ACC112 (cell line): ENCODE results near the gene DHX32.
A peak's percentile ranks its signal among the peaks of the same experiment; 100 is the strongest.
"Not testable (repeated sequence)": the region's sequence is repeated elsewhere in the genome, so short reads cannot be mapped to it uniquely, and the experiment has no call there.

ENCODE experiments used
- H2AFZ ChIP-seq: fragments of 200-600 bp; sonication (generic); one replicate; pipeline ENCODE4 v1.6.0; 2017; ENCODE audit warnings: antibody characterized with exemption, low read length; ENCODE audit not compliant: unreplicated experiment
- H3K27ac ChIP-seq: fragments of 200-600 bp; sonication (generic); 2 replicates; pipeline ENCODE4 v1.5.1; 2014; ENCODE audit warnings: low read depth, mild to moderate bottlenecking, antibody characterized with exemption, low read length, moderate library complexity
- H3K27me3 ChIP-seq: fragments of 200-600 bp; sonication (generic); 2 replicates; pipeline ENCODE4 v1.6.1; 2014; ENCODE audit warnings: mild to moderate bottlenecking, antibody characterized with exemption, low read length, moderate library complexity, mixed read lengths; ENCODE audit not compliant: insufficient read depth
- H3K36me3 ChIP-seq: fragments of 200-600 bp; sonication (generic); 2 replicates; pipeline ENCODE4 v1.6.1; 2016; ENCODE audit warnings: mild to moderate bottlenecking, antibody characterized with exemption, low read length, moderate library complexity, mixed read lengths; ENCODE audit not compliant: insufficient read depth
- H3K4me1 ChIP-seq: fragments of 200-600 bp; sonication (generic); one replicate; pipeline ENCODE4 v1.6.1; 2016; ENCODE audit warnings: low read length, mixed read lengths; ENCODE audit not compliant: insufficient read depth, unreplicated experiment, control insufficient read depth
- H3K4me3 ChIP-seq: fragments of 200-600 bp; sonication (generic); 2 replicates; pipeline ENCODE4 v1.5.1; 2014; ENCODE audit warnings: mild to moderate bottlenecking, low read depth, low read length
- H3K79me2 ChIP-seq: fragments of 200-600 bp; sonication (generic); one replicate; pipeline ENCODE4 v1.6.0; 2016; ENCODE audit warnings: low read length; ENCODE audit not compliant: control insufficient read depth, unreplicated experiment, insufficient read depth

Gene DHX32

DNA sequence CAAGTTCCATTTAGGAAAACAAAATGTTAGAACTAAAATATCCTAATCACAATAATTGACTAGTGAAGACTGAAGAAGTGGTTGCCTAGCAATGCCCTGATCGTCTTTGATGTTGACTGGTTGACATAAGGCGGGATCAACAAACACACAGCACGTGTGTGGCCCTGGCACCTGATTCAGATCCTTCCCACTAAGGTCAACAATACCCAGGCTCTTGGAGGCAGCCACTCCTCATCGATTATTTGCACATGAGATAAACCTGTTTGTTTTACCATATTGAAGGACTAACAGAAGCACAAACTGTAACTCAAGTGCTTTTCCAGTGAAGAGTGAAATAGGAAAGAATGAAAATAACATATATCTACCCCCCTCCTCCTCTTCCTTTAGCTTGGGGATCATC is 30.9 kb upstream of the DHX32 start:
- Histone ChIP-seq H3K79me2 (no peaks in the 10 kb centered on the region), H3K4me3 (no peak overlapping the region), H3K36me3 (no peaks in the 10 kb centered on the region), H2AFZ (no peak overlapping the region), H3K4me1 (no peaks in the 10 kb centered on the region), H3K27me3 (no peaks in the 10 kb centered on the region), H3K27ac (no peak overlapping the region)

DNA sequence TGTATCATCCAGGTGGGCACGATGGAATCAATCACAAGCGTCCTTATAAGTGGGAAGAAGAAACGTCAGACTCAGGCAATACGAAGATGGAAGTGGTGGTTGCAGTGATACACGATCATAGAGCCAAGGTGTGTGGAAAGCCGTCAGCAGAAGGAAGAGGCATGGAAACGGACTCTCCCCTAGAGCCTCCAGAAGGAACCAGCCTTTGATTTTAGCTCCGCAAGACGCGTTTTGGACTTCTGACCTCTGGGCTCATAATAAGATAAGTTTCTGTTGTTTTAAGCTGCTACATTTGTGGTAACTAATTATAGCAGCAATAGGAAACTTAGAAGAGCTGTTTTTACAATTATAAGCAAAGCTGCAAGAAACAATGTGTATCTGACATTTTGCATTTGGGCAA is 30.1 kb upstream of the DHX32 start:
- H3K4me3 ChIP-seq, result no peak overlapping the region
- H3K79me2 ChIP-seq, result no peaks in the 10 kb centered on the region
- no peak overlapping the region for H3K27ac ChIP-seq
- H2AFZ ChIP-seq, result no peak overlapping the region
- H3K27me3 ChIP-seq, result no peaks in the 10 kb centered on the region
- H3K36me3 ChIP-seq, result no peaks in the 10 kb centered on the region
- H3K4me1 ChIP-seq, result no peaks in the 10 kb centered on the region

DNA sequence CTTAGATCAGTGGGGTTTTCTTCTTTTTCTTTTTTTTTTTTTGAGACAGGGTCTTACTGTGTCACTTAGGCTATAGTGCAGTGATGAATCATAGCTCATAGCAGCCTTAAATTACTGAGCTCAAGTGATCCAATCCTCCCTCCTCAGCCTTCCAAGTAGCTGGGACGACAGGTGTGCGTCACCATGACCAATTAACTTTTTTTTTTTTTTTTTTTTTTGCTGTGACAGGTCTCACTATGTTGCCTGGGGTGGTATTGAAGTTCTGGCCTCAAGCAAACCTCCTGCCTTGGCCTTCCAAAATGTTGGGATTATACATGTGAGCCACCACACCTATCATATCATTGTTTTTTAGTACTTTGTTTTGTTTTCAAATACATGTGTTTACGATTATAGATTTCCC is 28.4 kb upstream of the DHX32 start:
- not testable (repeated sequence) for H3K27ac ChIP-seq, H3K27me3 ChIP-seq, H3K36me3 ChIP-seq, H3K79me2 ChIP-seq, H2AFZ ChIP-seq, H3K4me1 ChIP-seq, H3K4me3 ChIP-seq

DNA sequence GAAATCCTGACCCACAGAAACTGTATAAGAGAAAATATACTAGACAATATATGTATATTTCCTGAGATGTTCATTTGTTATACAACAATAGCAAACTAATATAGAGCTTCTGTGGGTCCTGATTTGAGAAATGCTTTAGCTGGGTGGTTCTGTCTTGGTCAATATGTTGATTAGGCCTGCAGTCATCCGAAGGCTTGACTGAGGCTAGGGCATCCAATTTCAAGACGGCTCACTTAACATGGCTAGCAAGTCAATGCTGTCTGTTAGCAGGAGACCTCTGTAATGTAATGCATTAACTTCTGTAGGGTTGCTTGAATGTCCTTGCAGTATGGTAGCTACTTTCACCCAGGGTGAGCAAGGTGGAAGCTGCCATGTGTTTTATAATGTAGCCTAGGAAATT is 27.7 kb upstream of the DHX32 start:
- not testable (repeated sequence) for H3K4me1 ChIP-seq, H2AFZ ChIP-seq, H3K36me3 ChIP-seq, H3K27ac ChIP-seq, H3K4me3 ChIP-seq, H3K79me2 ChIP-seq, H3K27me3 ChIP-seq

DNA sequence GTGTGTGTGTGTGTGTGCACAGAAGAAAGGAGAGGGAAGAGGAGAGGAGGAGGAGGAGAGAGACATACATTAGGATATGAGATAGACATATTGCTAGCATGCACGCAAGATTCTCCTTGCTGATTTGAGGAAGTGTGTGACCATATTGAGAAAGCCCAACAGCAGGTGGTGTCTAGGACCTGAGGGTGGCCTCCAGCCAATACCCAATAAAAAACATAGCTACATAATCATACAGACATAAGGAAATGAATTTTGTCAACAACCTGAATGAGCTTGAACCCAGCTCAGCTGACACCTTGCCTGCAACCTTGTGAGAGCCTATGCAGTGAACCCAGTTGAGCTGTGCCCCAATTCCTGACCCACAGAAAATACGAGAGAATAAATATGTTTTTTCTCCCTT is 26.5 kb upstream of the DHX32 start:
- not testable (repeated sequence) for H3K79me2 ChIP-seq, H3K27ac ChIP-seq, H3K4me1 ChIP-seq, H3K36me3 ChIP-seq, H3K4me3 ChIP-seq, H3K27me3 ChIP-seq, H2AFZ ChIP-seq

DNA sequence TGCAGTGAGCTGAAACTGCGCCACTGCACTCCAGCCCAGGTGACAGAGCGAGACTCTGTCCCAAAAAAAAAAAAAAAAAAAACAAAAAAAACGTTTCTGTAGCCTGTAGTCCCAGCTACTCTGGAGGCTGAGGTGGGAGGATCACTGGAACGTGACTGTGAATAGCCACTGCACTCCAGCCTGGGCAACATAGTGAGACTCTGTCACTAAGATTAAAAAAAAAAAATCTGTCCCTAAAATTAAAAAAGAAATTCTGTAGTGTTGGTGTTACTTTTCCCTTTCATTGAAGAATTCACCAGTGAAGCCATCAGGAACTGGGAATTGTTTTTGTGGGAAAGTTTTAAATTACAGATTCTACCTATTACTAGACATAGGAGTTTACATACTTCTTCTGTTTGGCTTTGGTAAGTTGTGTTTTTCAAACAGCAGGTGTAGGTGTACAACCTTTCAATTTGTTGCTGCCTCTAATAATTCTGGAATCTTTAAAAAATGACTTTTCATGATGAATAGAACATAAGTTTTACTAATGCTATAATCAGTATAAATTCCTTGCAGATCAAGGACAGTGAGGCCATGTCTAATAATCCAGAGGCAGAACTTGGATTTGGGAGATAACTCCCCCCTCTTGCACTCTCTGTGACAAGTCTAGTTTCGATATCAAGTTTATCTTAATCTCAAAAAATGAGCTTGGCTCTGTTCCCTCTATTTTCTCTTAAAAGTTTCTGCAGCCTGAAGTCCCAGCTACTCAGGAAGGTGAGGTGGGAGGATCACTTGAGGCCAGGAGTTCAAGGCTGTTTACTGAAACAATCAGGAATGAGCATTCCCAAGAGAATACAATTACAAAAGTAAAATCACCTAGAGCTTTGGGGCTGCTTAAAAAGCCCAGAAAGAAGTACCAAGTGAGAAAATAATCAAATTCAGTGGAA is 24.2 kb upstream of the DHX32 start:
- not testable (repeated sequence) for H2AFZ ChIP-seq, H3K27me3 ChIP-seq, H3K36me3 ChIP-seq, H3K79me2 ChIP-seq, H3K4me1 ChIP-seq, H3K27ac ChIP-seq, H3K4me3 ChIP-seq

DNA sequence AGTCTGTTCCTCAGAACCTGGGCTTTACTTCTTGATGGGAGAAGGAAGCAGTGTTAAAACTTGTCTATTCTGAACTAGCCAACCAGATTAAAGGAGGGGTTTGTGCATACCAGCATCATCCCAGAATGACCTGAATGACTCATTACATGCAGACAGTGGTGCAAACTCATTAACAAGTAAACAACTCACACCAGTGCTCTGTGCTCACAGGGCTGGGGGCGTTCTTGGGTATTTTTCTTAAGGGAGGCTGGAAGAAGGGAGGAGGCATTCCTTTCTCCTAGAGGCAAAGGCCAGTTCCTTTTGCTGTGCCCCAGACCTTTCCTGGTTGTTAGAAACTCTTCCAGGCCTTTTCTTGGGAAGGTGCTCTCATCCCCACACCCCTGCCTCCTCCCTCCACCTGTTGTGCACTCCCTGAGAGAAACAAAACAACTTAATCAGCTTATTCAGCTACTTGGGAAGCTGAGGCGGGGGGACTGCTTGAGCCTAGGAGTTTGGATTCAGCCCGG is 22.1 kb upstream of the DHX32 start:
- H3K27me3 ChIP-seq, H3K79me2 ChIP-seq, H3K27ac ChIP-seq, H3K4me3 ChIP-seq, H3K4me1 ChIP-seq, H2AFZ ChIP-seq, H3K36me3 ChIP-seq: not testable (repeated sequence)

DNA sequence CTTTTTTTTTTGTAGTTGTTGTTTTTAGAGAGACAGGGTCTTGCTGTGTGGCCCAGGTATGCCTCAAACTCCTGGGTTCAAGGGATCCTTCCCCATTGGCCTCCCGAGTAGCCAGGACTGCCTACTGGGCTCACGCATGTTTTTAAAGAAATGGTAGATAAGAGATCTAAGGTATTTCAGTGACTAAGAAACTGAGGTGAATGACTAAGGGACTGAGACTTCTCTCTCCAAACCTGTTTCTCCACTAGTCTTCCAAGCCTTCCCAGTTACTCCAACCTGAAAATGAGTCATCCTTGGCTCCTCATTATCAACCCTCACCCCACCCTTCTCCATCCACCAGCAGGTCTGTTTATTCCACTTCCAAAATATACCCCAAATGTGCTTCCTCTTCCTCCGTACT is 19.9 kb upstream of the DHX32 start:
- not testable (repeated sequence) for H3K4me1 ChIP-seq, H3K4me3 ChIP-seq, H3K27ac ChIP-seq, H3K27me3 ChIP-seq, H2AFZ ChIP-seq, H3K79me2 ChIP-seq, H3K36me3 ChIP-seq

DNA sequence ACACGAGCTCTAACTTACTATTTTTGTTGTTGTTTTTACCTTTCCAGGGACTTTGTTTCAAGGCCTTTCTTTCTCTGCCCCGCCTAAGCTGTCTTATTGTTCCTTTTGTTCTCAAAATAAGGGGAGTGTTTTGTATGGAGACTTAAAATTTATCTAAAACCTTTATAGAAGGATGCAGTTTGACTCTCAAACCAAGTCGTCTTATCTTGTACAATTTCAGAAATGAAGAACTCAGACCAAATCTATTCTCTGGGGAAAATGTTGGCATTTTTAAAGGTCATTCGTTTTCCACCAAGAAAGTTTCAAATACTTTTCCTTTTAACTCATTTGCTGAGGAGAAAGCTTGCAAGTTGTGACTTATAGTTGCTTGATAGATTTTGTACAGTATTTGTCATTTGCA is 16.2 kb upstream of the DHX32 start:
- not testable (repeated sequence) for H3K27me3 ChIP-seq, H3K36me3 ChIP-seq, H3K4me1 ChIP-seq, H3K27ac ChIP-seq
- Histone ChIP-seq H3K4me3 (peak overlapping the region; percentile 97), H3K79me2 (peaks cover 18% of the 10 kb centered on the region), H2AFZ (peak overlapping the region; percentile 99)

DNA sequence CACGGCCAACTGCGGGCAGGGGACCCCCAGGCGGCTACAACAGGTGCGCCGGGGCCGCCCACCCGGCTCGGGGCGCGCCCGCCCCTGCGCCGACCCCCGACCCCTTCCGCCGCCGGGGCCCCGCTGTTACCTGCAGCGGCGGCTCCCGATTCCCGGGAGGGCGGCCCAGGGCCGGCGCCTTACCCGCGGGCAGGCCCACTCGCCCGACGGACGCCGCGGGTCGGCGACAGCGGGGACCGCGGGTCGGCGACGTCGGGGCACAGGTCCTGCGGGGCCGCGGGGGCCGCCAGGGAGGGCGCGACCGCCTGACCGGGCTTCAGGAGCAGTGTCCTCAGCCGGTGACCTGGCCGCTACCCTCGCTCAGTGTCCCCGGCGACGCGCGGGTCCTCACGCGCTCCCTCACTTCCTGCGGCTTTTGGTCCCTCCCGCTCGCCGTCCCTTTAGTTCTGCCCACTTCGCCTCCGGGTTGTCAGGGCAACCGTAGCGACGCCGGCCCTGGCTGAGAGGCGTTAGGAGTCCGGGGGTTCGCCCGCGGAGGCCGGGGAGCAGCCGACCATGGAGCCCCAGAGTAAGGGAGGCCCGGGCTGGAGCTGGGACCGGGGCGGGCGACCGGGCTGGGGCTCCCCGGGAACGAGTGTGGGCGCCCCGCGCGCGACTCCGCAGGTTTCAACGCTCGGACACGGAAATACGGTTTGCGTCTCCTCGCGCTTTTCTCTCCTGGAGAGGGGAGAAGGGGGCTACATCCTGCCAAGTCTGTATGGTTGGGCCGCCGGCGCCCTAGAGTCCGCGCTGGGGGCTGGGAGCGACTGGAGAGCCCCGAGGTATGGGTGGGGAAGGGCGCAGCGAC is 15.2 kb upstream of the DHX32 start, which contains the start of gene FANK1:
Gene FANK1 (plus strand): TSS at position 477 of the 847 bp plus-strand sequence. CDS start 79 bp downstream, at position 556.
- H3K4me1 ChIP-seq, H3K27me3 ChIP-seq, H3K36me3 ChIP-seq: not testable (repeated sequence)
- peak within 1 kb of the TSS; percentile 97 for H3K4me3 ChIP-seq
- H2AFZ ChIP-seq, result peak within 1 kb of the TSS; percentile 99
- H3K27ac ChIP-seq, result peak within 1 kb of the TSS; percentile 63
- H3K79me2 ChIP-seq, result peaks cover 24% of the 10 kb centered on the region
